Thyroid gland (tissue), 4 donors: ENCODE data around the gene LUC7L.
"Not testable (repeated sequence)": the region's sequence is repeated elsewhere in the genome, so short reads cannot be mapped to it uniquely, and the experiment has no call there.

Source experiments
- POLR2A ChIP-seq, 2 donors: fragments of 450-650 bp; IDR thresholded peaks; one replicate each; pipeline ENCODE4 v1.6.1; 2017; ENCODE audit warnings: antibody characterized with exemption in 2 of 2, mild to moderate bottlenecking in 2 of 2, moderate library complexity in 1 of 2
- TF ChIP-seq, protein P1 (sequence below), 6 experiments: fragments of 200-600 bp in 3 of 6; fragments of 450-650 bp in 3 of 6; sonication (generic) in 3 of 6; IDR thresholded peaks; one replicate each; pipeline ENCODE4 v1.5.1; 2016 to 2019; ENCODE audit warnings: antibody characterized with exemption in 6 of 6, mild to moderate bottlenecking in 2 of 6, inconsistent platforms in 1 of 6, moderate library complexity in 1 of 6

DNA sequence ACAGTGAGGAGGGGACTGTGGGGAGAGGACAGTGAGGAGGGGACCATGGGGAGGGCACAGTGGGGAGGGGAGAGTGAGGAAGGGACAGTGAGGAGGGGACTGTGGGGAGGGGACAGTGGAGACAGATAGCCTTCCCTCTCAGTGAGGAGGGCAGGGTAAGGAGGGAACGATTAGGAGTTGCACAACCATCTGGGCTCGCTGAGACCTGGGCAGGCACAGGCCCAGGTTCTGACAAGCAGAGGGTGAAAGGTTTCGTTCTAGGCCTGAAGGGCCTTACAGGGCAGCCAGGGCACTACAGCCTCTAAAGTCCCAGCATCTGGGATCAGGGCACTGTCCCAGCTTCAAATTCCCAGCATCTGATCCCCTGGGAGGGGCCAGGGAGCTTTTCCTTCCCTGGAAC lies 65.6 kb downstream of the LUC7L start:
- TF ChIP-seq, protein P1, sequence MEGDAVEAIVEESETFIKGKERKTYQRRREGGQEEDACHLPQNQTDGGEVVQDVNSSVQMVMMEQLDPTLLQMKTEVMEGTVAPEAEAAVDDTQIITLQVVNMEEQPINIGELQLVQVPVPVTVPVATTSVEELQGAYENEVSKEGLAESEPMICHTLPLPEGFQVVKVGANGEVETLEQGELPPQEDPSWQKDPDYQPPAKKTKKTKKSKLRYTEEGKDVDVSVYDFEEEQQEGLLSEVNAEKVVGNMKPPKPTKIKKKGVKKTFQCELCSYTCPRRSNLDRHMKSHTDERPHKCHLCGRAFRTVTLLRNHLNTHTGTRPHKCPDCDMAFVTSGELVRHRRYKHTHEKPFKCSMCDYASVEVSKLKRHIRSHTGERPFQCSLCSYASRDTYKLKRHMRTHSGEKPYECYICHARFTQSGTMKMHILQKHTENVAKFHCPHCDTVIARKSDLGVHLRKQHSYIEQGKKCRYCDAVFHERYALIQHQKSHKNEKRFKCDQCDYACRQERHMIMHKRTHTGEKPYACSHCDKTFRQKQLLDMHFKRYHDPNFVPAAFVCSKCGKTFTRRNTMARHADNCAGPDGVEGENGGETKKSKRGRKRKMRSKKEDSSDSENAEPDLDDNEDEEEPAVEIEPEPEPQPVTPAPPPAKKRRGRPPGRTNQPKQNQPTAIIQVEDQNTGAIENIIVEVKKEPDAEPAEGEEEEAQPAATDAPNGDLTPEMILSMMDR (IDR thresholded peaks at IDR 0.05), result not testable (repeated sequence)
- not testable (repeated sequence) for TF ChIP-seq POLR2A (IDR thresholded peaks at IDR 0.05)
